H9 (cell line): ENCODE measurements around the gene ZBTB20. TPM values are rescaled to one million over a fixed set of nuclear protein-coding genes. Genes with fewer than 3 reads are reported as not detected.

ENCODE experiments used
- DNase-seq: peaks from one replicate; pipeline ENCODE4 v3.0.0-alpha.2; 2017
- H2AFZ ChIP-seq: one replicate; pipeline ENCODE4 v1.6.1; 2013; ENCODE audit warnings: mild to moderate bottlenecking, low read length, control low read depth, moderate library complexity
- H2AK5ac ChIP-seq: 2 replicates; pipeline ENCODE4 v1.6.1; 2013; ENCODE audit warnings: low read length, control low read depth, mixed read lengths; ENCODE audit not compliant: insufficient read length
- H2BK120ac ChIP-seq: one replicate; pipeline ENCODE4 v1.6.1; 2013; ENCODE audit warnings: low read depth, mild to moderate bottlenecking, low read length, control low read depth, inconsistent platforms; ENCODE audit not compliant: poor library complexity, severe bottlenecking
- H2BK12ac ChIP-seq: 2 replicates; pipeline ENCODE4 v1.6.1; 2013; ENCODE audit warnings: low read length, control low read depth, mixed read lengths, low read depth; ENCODE audit not compliant: insufficient read length
- H2BK15ac ChIP-seq: 2 replicates; pipeline ENCODE4 v1.6.1; 2013; ENCODE audit warnings: low read depth, low read length, control low read depth
- H2BK20ac ChIP-seq: one replicate; pipeline ENCODE4 v1.6.1; 2013; ENCODE audit warnings: low read depth, mild to moderate bottlenecking, low read length, control low read depth, inconsistent platforms; ENCODE audit not compliant: poor library complexity, severe bottlenecking
- H2BK5ac ChIP-seq: 2 replicates; pipeline ENCODE4 v1.6.1; 2013; ENCODE audit warnings: low read length, control low read depth, mixed read lengths; ENCODE audit not compliant: insufficient read length
- H3K14ac ChIP-seq: 2 replicates; pipeline ENCODE4 v1.6.1; 2013; ENCODE audit warnings: low read length, control low read depth; ENCODE audit not compliant: insufficient read depth
- H3K18ac ChIP-seq: 2 replicates; pipeline ENCODE4 v1.6.1; 2013; ENCODE audit warnings: low read depth, mild to moderate bottlenecking, mixed read lengths, low read length, control low read depth; ENCODE audit not compliant: insufficient read length
- H3K23ac ChIP-seq: 2 replicates; pipeline ENCODE4 v1.6.1; 2013; ENCODE audit warnings: low read length, control low read depth, mixed read lengths, low read depth; ENCODE audit not compliant: insufficient read length
- H3K23me2 ChIP-seq: 2 replicates; pipeline ENCODE4 v1.6.1; 2013; ENCODE audit warnings: low read depth, mild to moderate bottlenecking, mixed read lengths, low read length, control low read depth; ENCODE audit not compliant: insufficient read length, poor library complexity, severe bottlenecking
- H3K27ac ChIP-seq: 2 replicates; pipeline ENCODE4 v1.5.1; 2013; ENCODE audit warnings: low read length, control low read depth, mixed read lengths, low read depth; ENCODE audit not compliant: insufficient read length
- H3K27me3 ChIP-seq: 2 replicates; pipeline ENCODE4 v1.6.1; 2013; ENCODE audit warnings: low read length, control low read depth, inconsistent platforms; ENCODE audit not compliant: insufficient read depth
- H3K4ac ChIP-seq: 2 replicates; pipeline ENCODE4 v1.6.1; 2013; ENCODE audit warnings: low read depth, mild to moderate bottlenecking, control low read depth, inconsistent platforms, low read length, moderate library complexity
- H3K4me1 ChIP-seq: 2 replicates; pipeline ENCODE4 v1.6.1; 2013; ENCODE audit warnings: low read length, control low read depth, inconsistent platforms; ENCODE audit not compliant: insufficient read depth
- H3K4me2 ChIP-seq: 2 replicates; pipeline ENCODE4 v1.6.1; 2013; ENCODE audit warnings: low read length, control low read depth, mixed read lengths; ENCODE audit not compliant: insufficient read length, insufficient read depth
- H3K56ac ChIP-seq: 2 replicates; pipeline ENCODE4 v1.6.1; 2013; ENCODE audit warnings: low read depth, mild to moderate bottlenecking, mixed read lengths, low read length, control low read depth; ENCODE audit not compliant: insufficient read length
- H3K79me1 ChIP-seq: 2 replicates; pipeline ENCODE4 v1.6.1; 2013; ENCODE audit warnings: low read depth, mild to moderate bottlenecking, moderate library complexity, low read length, control low read depth, inconsistent platforms; ENCODE audit not compliant: insufficient read depth, poor library complexity, severe bottlenecking
- H3K79me2 ChIP-seq: 2 replicates; pipeline ENCODE4 v1.6.1; 2013; ENCODE audit warnings: low read length, control low read depth, inconsistent platforms; ENCODE audit not compliant: insufficient read depth
- H3K9ac ChIP-seq: 2 replicates; pipeline ENCODE4 v1.6.1; 2013; ENCODE audit warnings: low read length, control low read depth, mixed read lengths; ENCODE audit not compliant: insufficient read length; ENCODE audit errors: extremely low read depth
- H3K9me3 ChIP-seq: one replicate; pipeline ENCODE4 v1.6.1; 2013; ENCODE audit warnings: low read depth, low read length, inconsistent platforms; ENCODE audit not compliant: control insufficient read depth
- H3T11ph ChIP-seq: one replicate; pipeline ENCODE4 v1.6.1; 2013; ENCODE audit warnings: mild to moderate bottlenecking, low read length, control low read depth, inconsistent platforms
- H4K20me1 ChIP-seq: one replicate; pipeline ENCODE4 v1.6.1; 2013; ENCODE audit not compliant: control insufficient read depth, insufficient read length, insufficient read depth
- H4K5ac ChIP-seq: 2 replicates; pipeline ENCODE4 v1.6.1; 2013; ENCODE audit warnings: low read depth, mild to moderate bottlenecking, mixed read lengths, low read length, control low read depth; ENCODE audit not compliant: insufficient read length
- H4K8ac ChIP-seq: replicated peaks from 2 replicates; pipeline ENCODE4 v1.6.1; 2013; ENCODE audit warnings: low read length, control low read depth, mixed read lengths, low read depth; ENCODE audit not compliant: insufficient read length
- H4K91ac ChIP-seq: 2 replicates; pipeline ENCODE4 v1.6.1; 2013; ENCODE audit warnings: low read depth, mild to moderate bottlenecking, moderate library complexity, mixed read lengths, low read length, control low read depth; ENCODE audit not compliant: insufficient read length
- H3K27ac Mint-ChIP-seq, 3 experiments: 2 replicates in 2 of 3; 3 replicates in 1 of 3; pipeline ENCODE4 v1.8.0; 2020 to 2021; ENCODE audit warnings: mixed read lengths in 3 of 3, mild to moderate bottlenecking in 1 of 3, moderate library complexity in 1 of 3
- H3K27me3 Mint-ChIP-seq: 2 replicates; pipeline ENCODE4 v1.8.0; 2021; ENCODE audit warnings: low read depth, mild to moderate bottlenecking, moderate library complexity, mixed read lengths
- H3K36me3 Mint-ChIP-seq, 3 experiments: 2 replicates in 2 of 3; 3 replicates in 1 of 3; pipeline ENCODE4 v1.8.0; 2020 to 2021; ENCODE audit warnings: low read depth in 3 of 3, mixed read lengths in 3 of 3; ENCODE audit not compliant: insufficient read depth in 1 of 3
- H3K4me1 Mint-ChIP-seq, 2 experiments: 2 replicates each; pipeline ENCODE4 v1.8.0; 2020; ENCODE audit warnings: mixed read lengths in 2 of 2
- H3K4me3 Mint-ChIP-seq, 2 experiments: 2 replicates in 1 of 2; 3 replicates in 1 of 2; pipeline ENCODE4 v1.8.0; 2020 to 2021; ENCODE audit warnings: mild to moderate bottlenecking in 2 of 2, mixed read lengths in 2 of 2, moderate library complexity in 1 of 2
- H3K9me3 Mint-ChIP-seq, 2 experiments: 2 replicates in 1 of 2; 3 replicates in 1 of 2; pipeline ENCODE4 v1.8.0; 2020; ENCODE audit warnings: mild to moderate bottlenecking in 2 of 2, mixed read lengths in 2 of 2, moderate library complexity in 1 of 2
- WGBS: extraction: QIAGEN DNeasy Blood & Tissue Kit; methylation state at CpG from one replicate; pipeline ENCODE4 v1.1.7; 2013; ENCODE audit warnings: missing lambda C conversion rate, low lambda C conversion rate, mixed read lengths; ENCODE audit not compliant: insufficient read length; ENCODE audit errors: extremely low coverage; 5-methylcytosine and 5-hydroxymethylcytosine counted together
- total RNA-seq: library from RNA; stranded (reverse); gene quantifications from 2 replicates; pipeline ENCODE4 v1.2.1, GENCODE V29; 2021
- TF ChIP-seq, protein P1 (sequence below): fragments of 200-600 bp; sonication (generic); conservative IDR thresholded peaks from 3 replicates; pipeline ENCODE4 v1.8.0; 2021; ENCODE audit warnings: antibody characterized with exemption, mild to moderate bottlenecking

Gene ZBTB20
- total RNA-seq, 1 experiment from 2014 or later = 0.70 TPM

DNA sequence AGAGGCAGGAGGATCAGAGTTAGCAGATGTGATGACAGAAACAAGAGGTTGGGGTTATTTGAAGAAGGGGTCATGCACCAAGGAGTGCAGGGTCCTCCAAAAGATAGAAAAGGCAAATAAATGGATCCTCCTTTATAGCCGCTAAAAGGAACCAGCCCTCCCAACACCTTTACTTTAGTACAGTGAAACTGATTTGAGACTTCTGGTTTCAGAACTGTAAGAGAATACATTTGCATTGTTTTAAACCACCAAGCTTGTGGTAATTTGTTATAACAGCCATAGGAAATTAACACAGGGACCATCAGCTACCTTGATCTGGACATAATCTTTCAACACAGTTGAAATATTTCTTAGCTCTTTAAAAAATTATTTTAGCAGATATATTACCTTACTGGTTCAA, 686.6 kb downstream of the ZBTB20 start:
- Mint-ChIP-seq H3K4me1 (peaks cover 5 to 8% of the 10 kb centered on the region in 2 experiments; a peak in 3 of 4 replicates), H3K27ac (no peak overlapping the region), H3K36me3 (no peaks in the 10 kb centered on the region), H3K4me3 (no peak overlapping the region), H3K9me3 (no peaks in the 10 kb centered on the region), H3K27me3 (no peaks in the 10 kb centered on the region)
- no CpG with 5 or more reads among the region's 1 CpG for WGBS
- Histone ChIP-seq H3K23me2 (no peaks in the 10 kb centered on the region), H3K79me1 (no peaks in the 10 kb centered on the region), H4K20me1 (no peaks in the 10 kb centered on the region), H3K9ac (no peak overlapping the region), H3K18ac (no peak overlapping the region), H3K27me3 (no peaks in the 10 kb centered on the region), H3K27ac (no peak overlapping the region), H3K9me3 (no peaks in the 10 kb centered on the region), H3K79me2 (no peaks in the 10 kb centered on the region), H2AFZ (no peak overlapping the region), H3K14ac (no peak overlapping the region), H2BK5ac (no peak overlapping the region), H2BK20ac (no peak overlapping the region), H4K8ac (no peak overlapping the region), H3K4me1 (0 out of 2 replicates have a peak, but pooled peaks cover 2% of the 10 kb centered on the region), H2AK5ac (no peak overlapping the region), H2BK12ac (no peak overlapping the region), H3T11ph (no peak overlapping the region), H3K56ac (no peak overlapping the region), H4K5ac (no peak overlapping the region), H3K4me2 (no peak overlapping the region), H2BK15ac (no peak overlapping the region), H4K91ac (no peak overlapping the region), H3K23ac (no peak overlapping the region), H2BK120ac (no peak overlapping the region), H3K4ac (no peak overlapping the region)
- TF ChIP-seq, protein P1, sequence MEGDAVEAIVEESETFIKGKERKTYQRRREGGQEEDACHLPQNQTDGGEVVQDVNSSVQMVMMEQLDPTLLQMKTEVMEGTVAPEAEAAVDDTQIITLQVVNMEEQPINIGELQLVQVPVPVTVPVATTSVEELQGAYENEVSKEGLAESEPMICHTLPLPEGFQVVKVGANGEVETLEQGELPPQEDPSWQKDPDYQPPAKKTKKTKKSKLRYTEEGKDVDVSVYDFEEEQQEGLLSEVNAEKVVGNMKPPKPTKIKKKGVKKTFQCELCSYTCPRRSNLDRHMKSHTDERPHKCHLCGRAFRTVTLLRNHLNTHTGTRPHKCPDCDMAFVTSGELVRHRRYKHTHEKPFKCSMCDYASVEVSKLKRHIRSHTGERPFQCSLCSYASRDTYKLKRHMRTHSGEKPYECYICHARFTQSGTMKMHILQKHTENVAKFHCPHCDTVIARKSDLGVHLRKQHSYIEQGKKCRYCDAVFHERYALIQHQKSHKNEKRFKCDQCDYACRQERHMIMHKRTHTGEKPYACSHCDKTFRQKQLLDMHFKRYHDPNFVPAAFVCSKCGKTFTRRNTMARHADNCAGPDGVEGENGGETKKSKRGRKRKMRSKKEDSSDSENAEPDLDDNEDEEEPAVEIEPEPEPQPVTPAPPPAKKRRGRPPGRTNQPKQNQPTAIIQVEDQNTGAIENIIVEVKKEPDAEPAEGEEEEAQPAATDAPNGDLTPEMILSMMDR = no peak
- no peak for DNase-seq
